Stimulated activated CD4-positive, alpha-beta T cell treated with anti-CD3 and anti-CD28 coated beads, Interleukin-15, amount 100 ng/mL, for 24 hours (primary cell): ENCODE measurements around the gene STON2.
A peak's percentile ranks its signal among the peaks of the same experiment; 100 is the strongest.

Source experiments
- DNase-seq: peaks from one replicate; pipeline ENCODE4 v3.0.0-alpha.2; 2020

Gene STON2

GRCh38 chr14:81219210-81219758 is 180.8 kb downstream of the STON2 start:
- peak; percentile 84 for DNase-seq

GRCh38 chr14:81211844-81212243 is 188.3 kb downstream of the STON2 start:
- DNase-seq = peak; percentile 9
